ENCODE results near the gene GNAO1.
"Not testable (repeated sequence)": the region's sequence is repeated elsewhere in the genome, so short reads cannot be mapped to it uniquely, and the experiment has no call there.

Gene GNAO1

GRCh38 chr16:56370875-56371659 lies 179.8 kb downstream of the GNAO1 start:
- DNase-seq = no peak

GRCh38 chr16:56371660-56371937 lies 180.3 kb downstream of the GNAO1 start:
- DNase-seq = no peak

DNA sequence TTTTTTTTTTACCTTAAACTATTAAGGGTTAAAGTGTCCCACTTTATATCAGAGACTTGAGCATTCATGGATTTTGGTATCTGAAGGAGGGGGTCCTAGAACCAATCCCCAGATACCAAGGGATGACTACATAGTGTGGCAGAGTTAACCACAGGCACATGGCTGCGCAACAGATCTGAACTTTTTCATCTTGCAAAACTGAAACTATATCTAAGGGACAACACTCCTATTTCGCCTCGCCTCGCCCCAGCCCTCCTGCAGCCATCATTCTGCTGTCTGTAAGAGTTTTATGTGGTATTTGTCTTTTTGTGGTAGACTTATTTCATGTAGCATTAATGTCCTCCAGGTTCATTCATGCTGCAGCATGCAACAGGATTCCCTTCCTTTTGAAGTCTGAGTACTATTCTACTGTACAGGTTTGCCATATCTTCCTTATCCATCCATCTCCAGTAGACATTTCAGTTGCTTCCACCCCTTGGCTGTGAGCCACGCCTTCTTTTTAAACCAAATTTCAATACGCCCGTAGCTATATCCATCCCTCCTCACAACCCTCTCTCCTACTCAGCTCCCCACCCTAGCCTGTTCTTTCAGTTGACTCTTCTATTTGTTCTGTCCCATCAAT lies 180.8 kb downstream of the GNAO1 start:
- DNase-seq = no peak

GRCh38 chr16:56373003-56373402 lies 181.7 kb downstream of the GNAO1 start:
- DNase-seq = no peak

DNA sequence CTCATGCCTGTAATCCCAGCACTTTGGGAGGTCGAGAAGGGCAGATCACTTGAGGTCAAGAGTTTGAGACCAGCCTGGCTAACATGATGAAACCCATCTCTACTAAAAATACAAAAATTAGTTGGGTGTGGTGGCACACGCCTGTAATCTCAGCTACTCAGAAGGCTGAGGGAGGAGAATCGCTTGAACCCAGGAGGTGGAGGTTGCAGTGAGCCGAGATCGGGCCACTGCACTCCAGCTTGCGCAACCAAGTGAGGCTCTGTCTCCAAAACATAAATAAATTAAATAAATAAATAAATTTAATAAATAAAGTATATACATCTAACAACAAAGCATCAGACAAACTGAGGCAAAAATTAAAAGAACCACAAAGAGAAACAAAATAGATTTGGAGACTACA lies 184.5 kb downstream of the GNAO1 start:
- not testable (repeated sequence) for DNase-seq

DNA sequence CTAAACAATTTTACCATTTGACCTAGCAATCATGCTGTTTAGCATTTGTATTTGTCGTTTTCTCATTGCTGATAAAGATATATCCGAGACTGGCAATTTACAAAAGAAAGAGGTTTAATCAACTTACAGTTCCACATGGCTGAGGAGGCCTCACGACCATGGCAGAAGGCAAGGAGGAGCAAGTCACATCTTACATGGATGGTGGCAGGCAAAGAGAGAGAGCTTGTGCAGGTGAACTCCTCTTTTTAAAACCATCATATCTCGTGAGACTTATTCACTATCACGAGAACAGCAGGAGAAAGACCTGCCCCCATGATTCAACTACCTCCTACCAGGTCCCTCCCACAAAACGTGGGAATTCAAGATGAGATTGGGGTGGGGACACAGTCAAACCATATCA lies 187.8 kb downstream of the GNAO1 start:
- DNase-seq = not testable (repeated sequence)

DNA sequence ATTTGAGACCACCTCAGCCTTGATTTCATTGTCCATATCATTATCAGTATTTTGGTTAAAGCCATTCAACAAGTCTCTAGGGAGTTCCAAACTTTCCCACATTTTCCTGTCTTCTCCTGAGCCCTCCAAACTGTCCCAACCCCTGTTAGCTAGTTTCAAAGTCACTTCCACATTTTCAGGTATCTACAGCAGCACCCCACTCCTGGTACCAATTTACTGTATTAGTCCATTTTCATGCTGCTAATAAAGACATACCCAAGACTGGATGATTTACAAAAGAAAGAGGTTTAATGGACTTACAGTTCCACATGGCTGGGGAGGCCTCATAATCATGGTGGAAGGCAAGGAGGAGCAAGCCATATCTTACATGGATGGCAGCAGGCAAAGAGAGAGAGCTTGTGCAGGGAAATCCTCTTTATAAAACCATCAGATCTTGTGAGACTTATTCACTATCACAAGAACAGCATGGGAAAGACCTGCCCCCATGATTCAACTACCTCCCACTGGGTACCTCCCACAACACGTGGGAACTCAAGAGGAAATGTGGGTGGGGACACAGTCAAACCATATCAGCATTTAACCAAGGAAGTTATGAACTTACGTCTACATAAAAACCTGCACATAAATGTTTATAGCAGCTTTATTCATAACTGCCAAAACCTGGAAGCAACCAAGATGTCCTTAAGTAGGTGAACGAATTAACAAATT lies 189.6 kb downstream of the GNAO1 start:
- not testable (repeated sequence) for DNase-seq

DNA sequence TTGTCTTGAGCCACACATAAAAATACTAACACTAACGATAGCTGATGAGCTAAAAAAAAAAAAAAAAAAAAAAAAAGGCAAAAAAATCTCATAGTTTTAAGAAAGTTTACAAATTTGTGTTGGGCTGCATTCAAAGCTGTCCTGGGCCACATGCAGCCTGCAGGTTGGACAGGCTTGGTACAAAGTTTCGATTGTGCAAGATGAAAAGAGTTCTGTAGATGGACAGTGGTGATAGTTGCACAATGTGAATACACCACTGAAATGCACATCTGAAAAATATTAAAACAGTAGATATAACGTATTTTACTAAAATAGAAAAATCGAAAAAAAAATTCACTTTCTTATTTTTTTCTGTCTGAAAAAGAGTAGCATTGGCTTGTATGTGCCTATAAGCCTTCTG lies 191.2 kb downstream of the GNAO1 start:
- no peak for DNase-seq

DNA sequence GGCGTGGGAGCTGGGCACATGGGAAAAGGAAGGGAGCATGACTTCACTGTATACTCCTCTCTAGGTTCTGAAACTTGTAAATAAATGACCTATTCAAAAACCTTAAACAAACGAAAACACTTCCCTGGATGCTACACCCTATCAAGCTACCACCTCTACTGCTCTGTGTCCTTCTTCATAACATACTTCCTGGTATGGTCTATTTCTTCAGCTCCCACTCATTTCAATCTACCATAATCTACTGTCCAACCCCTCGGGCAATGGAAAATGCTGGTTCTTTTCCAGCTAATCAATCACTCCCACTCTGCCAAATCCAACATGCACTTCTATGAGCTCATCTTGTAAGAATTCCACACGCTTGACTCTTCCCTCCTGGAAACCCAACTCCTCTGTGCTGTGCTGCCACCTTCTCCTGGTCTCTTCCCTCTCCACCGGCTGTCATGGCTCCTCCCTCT lies 191.6 kb downstream of the GNAO1 start:
- no peak for DNase-seq

DNA sequence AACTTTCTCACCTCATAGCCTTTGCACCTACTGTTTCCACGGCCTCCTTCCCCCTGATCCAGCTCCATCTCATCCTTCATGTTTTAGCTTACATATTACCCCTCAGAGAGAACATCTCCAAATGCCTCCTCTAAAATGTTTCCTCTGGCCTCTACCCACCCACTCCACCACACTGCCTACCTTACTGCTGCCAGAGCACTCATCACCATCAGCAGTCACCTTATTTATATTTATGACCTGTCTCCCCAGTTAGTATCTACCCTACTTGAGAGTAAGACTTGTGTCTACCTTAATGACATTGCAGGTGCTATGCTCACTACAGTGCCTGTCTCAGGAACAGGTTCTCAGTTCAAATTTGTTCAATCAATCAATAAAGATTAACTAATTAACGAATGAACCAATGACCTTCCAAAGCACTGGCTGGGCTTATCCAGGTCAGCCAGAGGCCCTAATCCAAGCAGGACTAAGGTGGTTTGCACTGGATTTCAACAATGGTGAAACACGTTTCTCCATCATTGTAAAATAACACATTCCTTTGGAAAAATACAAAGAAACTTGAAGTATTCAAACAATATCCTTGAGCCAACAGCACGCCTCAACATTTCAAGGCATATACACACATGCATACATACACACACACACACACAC lies 192.9 kb downstream of the GNAO1 start:
- no peak for DNase-seq

DNA sequence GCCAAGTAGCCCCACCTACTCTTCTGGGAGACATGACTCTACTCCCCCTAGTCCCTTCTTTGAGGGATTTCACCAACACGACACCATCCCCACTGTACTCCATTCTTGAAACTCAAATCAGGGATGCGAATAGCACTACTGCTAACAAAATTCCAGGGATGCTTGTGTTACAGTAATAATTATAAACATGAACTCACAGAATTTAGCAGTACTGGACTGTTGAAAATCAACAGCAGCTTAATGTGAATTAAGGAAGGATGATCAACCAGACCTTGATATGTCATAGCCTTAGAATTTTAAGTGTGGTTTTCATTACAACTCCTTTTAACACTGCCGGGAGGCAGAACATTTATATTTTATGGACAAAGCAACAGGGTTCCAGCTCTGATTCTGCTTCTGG lies 196.1 kb downstream of the GNAO1 start:
- DNase-seq = no peak

- no peak for DNase-seq
These were observed 196.9 kb downstream of the GNAO1 start for GRCh38 chr16:56388209-56388608.

DNA sequence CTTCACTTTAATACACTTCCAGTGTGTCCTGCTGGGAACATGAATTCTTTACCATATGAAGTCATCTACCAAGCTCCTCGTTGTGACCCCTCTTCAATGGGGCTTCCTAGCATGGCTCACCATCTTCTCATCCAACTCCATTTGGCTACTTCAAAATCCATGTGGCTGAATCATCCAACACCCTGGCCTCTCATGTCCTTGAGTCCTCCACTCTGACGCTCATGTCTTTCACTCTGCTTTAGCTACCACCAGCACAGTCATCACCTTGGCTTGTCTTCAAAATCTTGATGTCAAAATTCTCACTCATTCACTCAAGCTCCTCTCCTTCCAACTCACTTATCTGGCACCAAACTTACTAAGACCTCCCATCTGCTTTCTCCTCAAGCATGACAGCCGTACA lies 198.3 kb downstream of the GNAO1 start:
- no peak for DNase-seq

- not testable (repeated sequence) for DNase-seq
These were observed 205.4 kb downstream of the GNAO1 start for GRCh38 chr16:56396724-56397123.

GRCh38 chr16:56399047-56399446 lies 207.8 kb downstream of the GNAO1 start:
- no peak for DNase-seq

GRCh38 chr16:56399486-56399885 lies 208.2 kb downstream of the GNAO1 start:
- DNase-seq = no peak

GRCh38 chr16:56400458-56400857 lies 209.2 kb downstream of the GNAO1 start:
- DNase-seq = no peak

DNA sequence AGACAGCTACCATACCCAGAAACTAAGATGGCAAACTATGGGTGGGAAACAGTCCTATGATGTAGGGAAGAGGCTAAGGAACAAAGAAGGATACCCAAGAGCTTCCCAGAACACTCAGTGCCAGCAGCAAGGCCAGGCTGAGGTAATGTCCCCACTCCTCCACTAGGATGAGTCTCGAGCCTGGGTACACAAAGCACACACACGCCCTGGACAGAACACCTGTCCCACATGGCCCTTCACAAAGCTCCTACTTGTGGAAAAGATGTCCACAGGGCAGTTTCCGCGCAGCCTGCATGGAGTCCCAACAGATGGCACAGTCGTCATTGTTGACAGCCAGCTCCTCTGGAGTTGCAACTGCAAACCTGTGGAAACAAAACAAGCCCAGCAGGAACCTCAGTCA lies 210.2 kb downstream of the GNAO1 start:
- DNase-seq = no peak

GRCh38 chr16:56405977-56406672 lies 214.8 kb downstream of the GNAO1 start:
- DNase-seq = no peak
